NCI-H146 (cell line): Measurements from ENCODE around the gene TBKBP1.

Experiments used
- DNase-seq: peaks from one replicate; lab custom pipeline; 2025; lab: John Stamatoyannopoulos, UW

Gene TBKBP1

DNA sequence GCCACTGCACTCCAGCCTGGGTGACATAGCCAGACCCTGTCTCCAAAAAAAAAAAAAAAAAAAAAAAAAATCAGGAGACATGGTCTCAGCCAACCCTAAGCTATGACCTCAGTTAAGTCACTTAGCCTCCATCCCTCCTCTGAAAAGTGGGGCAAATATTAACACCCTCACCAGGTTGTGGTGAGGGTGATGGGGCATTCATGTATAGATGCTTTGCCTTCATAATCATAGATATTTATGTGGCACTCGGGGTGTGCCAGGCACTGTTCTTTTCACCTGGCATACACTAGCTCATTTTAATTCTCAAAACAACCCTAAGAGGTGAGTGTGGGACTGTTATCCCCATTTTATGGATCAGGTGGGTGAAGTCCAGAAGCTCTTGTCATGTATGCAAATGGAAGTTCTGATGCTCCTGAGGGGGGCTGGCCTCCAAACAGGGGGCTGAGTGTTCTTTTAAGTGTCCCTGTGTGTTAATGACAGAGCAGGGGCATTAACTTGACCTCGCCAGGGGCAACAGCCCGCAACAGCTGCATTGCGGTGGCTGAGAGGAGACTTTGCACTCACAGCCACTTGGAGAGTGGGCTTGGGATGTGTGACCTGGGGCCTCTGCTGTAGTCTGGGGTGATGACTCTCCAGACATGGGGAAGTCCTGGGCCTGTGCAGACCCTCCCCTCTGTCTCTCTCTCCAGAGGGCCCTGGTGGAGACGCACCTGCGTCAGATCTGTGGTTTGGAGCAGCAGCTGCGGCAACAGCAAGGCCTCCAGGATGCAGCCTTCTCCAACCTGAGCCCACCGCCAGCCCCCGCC lies 4.1 kb downstream of the TBKBP1 start:
- no peak for DNase-seq

DNA sequence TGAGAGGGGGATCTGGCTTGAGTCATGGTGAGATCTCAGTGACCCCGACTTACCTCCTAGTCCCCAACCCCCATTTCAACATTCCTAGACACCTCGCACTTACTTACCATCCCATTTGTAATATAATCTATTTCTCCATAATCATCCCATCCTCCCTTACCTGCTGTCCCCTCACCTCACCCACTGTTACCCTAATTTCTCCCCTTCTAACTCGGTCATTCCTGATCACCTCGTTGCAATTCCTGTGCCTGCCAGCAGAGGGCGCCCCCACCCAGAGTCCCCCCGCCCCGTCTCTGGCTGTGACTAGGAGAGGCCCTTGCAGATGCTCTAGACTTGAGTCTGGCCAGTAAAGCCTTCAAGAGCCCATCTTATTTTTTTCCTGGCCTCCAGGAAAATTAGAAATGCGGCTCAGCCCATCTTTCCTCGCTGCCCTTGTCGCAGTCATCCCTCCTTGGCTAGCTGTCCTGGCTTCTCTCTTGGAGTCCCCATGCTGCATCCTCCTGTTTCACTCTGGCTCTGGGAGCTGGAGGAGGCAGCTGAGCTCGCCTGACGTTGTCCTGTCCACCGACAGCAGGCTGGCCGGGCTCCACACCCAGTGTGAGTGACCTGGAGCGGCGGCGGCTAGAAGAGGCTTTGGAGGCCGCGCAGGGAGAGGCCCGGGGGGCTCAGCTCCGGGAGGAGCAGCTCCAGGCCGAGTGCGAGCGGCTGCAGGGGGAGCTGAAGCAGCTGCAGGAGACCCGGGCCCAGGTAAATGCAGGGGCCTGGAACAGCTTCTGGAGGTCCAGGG lies 5.0 kb downstream of the TBKBP1 start:
- DNase-seq, result peak; percentile 27

DNA sequence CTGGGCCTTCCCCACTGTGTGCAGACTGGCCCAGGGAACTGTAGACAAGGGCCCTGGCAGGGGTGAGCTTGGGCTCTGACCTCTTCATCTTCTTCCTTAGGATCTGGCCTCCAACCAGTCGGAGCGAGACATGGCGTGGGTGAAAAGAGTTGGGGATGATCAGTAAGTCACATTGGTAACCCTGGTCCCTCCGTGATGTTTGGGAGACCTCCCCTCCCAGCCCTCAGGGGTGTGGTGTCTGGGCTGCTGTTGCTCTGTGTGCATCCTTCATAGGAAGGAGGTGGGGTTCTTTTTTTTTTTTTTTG lies 5.5 kb downstream of the TBKBP1 start:
- DNase-seq, result no peak

DNA sequence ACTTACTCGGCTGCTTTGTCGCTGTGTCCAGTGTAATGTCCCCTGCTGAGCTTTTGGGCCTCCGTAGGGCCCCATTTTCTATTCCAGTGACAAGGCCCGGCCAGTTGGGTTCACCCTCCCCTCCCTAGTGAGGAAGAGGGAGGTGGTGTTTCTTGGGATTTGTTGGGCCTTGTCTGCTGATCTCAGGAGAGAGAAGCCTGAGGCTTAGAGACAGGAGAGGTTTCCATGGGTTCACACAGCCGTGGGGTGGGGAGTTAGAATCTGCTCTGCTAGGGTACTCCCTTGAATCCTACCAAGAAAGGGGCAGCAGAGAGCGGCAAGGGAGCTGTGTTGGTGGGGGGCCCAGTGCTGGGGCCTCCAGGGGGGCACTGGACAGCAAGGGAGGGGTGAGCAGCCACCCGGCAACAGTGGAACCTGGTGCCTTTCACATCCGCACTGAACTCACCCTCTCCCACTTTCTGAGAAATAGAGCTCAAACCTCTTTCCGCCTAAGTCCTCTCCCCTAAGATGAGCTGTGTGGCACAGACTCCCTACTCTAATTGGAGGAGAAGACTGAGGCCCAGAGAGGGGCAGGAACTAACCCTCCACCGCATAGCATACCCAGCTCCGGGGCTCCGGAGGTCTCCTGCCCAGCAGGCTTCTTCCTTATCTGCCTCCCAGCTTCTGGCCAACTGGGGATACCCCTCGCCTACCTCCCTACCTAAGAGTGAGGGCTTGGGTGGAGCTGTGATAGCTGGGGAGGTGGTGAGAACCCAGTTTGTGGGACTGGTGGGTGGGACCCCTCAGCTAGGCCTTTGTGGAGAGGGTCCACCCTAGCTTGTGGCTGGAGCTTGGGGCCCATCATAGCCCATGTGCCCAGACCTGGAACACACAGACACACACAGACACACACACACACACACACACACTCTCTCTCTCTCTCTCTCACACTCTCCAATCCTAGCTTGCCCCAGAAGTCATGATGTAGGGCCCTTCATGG lies 6.8 kb downstream of the TBKBP1 start:
- no peak for DNase-seq

DNA sequence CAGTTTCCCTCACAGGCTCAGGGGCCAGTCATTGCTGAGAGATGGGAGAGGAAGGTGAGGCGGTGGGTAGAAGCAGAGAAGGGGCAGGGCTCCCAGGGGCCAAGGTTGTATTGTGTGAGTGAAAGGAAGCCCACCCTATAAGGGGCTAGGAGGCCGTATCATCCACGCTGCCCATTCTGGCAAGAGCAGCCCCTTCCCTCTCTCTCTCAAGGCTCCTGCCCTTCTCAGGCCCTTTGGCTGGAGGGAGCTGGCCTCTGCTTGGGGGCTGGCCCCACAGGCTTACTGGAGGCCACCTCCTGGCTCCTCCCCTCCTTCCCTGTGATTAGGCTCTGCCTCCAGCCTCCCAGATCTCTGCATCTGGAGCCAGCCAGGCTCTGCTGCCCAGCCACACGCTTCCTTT lies 7.6 kb downstream of the TBKBP1 start:
- no peak for DNase-seq

DNA sequence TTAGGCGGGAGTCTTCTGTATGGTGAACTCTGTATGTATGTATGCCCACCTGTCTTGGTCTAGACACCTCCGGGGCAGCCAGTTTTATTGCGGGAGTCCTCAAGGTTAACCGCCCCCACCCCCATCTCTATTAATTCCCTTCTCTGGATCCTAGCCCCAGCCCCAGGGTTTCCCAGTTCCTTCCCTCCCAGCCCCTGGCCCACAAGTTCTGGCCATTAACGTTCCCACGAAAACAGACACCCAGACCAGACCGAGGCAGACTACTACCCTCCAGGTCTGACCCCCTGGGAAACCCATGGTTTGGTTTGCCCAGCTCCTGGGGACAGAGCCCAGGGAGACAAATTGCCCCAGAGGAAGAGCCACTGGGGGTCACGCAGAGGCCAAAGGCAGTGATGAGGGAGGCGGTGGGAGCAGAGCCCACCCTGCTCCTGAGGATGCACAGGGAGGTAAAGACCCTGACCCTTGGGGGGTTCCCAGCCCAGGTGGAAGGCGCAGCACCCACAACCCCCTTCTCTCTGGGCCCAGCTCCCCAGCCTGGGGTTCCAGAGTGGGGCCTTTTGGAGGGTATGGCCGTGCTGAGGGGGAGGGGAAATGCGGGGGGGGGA lies 8.5 kb downstream of the TBKBP1 start:
- no peak for DNase-seq

DNA sequence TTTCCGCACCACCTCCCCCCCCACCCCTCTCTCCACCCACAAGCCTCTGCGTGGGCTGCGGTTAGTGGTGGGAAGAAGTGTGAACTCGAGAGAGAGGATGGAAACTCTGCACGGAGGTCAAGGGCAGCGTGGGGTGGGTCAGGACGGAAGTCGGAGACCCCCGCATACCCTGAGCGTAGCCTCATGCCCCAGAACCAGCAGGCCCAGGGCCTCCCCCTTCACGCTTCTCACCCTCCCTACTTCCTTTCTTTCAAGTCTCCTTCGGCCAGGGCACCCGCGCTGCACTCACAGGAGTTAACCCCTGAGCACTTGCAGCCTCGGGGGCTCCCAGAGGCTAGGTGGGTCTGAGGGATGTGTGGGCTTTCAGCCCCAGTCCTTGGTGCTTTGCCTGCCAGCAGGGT lies 9.2 kb downstream of the TBKBP1 start:
- DNase-seq, result no peak

DNA sequence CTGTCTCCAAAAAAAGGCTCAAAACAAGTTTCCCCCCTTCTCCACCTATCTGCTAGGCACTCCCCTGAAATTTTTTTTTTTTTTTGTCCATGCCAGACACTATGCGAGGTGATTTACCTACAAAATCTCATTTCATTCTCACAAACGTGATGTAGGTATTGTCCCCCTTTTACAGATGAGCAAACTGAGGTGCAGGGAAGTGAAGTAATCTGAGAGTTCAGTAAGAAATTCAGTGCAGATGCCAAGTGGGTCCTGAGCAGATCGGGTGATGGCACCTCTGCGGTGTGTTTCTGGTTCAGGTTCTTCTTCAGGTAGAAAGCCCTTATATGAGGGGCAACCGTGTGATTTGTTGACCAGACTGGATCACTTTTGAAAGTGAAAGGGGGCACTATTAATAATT lies 9.7 kb downstream of the TBKBP1 start:
- DNase-seq, result no peak

DNA sequence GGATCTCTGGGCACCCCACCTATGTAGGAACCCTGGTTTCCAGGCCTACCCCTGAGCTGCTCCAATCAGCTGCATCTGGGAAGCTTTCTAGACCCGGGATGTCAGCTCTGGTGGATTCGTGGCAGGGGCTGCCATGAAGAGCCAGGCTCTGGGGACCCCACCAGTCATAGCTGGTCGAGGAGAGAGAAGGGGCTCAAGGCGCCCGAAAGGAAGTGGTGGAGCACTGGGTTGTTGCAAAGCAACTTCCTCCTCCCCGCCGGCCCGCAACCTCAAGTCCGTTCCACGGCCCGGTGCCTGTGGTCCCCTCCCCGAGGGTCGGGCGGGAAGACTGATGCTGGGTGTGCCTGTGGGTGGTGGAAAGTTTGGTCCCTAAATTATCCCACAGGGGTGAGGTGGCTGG lies 10.2 kb downstream of the TBKBP1 start:
- no peak for DNase-seq

DNA sequence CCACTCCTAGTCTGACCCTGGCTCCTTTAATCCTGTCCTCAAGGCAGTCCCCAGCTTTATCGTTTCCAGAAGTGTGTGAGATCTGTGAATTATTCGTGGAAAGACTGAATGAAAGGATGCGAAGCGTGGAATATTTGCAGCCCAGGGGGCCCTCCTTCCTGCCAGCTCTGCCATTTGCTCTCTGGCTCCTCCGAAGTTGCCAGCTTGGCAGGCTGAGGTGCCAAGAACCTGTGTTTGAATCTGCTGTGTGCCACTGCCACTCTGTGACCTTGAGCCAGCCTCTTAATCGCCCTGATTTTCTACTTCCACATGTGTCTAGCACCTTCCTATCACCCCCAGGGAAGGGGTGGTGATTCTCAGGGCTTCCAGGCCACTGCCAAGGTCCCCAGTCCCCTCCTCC lies 10.8 kb downstream of the TBKBP1 start:
- no peak for DNase-seq

DNA sequence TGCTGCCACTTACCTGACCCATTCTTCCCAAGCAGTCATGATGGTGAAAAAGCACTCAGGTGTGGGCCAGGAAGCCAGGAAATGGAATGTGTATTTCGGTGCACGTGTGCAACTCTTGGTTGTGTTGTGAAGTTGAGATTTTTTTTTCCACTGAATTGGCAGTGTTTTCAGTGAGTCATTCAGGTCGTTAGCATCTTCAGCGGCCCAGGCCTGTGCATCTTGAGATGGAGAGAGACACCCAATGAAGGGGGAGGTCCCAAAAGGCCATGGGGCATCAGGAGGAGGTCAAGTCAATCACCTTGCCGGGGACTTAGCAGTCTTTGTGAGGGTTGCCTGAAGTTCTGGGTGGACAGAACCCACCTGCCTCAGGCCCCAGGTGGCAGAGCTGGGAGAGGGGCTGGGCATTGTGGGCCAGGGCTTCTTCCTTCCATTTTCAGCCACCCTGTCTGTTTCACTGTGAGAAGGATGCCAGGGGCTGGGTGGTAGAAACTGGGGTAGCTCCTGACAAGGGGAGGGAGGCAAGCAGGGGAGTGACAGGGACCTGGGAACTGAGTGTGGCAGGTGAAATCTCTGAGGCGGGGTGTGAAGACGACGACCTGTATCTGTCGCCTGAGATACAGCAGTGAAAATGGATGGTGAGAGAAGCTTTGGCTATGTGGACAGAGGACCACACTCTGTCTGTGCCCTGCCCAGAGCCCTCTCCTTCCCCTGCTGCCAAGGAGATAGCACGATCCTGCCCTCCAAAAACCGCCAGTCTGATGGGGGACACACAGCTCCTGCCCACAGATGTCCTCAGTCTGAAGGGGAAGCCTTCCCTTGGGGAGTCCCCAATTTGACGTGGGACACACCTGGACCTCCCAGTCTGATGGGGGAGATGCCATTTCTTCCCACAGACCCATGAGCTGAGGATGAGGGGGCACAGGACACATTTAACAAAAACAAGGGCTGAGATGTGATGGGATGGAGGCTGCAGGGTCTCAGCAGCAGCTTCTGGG lies 11.9 kb downstream of the TBKBP1 start:
- no peak for DNase-seq

DNA sequence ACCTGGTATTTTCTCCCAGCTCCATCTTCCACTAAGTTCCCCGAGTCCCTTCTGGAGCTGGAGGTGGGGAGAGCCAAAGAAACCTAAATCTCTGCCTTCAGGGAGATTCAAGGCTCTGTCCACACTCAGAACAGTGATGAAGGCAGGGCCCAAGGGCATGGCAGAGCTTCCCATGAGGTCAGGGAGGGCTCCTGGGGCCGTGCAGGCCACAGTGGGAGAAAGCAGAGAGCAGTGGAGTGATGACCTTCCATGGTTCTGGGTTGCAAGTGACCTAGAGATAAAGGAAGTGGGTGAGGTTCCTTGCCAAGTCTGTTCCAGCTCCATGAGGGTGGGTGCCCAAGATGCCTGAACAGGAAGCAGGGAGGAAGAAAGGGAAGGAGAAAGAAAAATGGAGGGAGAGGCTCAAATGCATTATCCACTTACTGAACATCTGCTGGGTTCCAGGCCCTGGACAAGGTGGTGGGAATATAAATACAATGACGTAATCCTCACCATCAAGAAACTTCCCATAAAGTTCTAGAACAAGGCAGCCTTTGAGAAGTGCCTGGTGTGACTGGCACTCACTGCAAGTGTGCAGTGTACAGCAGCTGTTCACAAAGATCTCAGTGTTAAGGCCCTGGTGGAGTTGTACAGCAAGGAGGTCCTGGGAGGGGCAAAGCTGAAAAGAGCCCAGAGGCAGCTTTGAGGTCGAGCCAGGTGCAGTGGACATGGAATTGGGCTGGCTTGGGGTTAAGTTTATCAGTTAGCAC lies 13.3 kb downstream of the TBKBP1 start:
- no peak for DNase-seq

DNA sequence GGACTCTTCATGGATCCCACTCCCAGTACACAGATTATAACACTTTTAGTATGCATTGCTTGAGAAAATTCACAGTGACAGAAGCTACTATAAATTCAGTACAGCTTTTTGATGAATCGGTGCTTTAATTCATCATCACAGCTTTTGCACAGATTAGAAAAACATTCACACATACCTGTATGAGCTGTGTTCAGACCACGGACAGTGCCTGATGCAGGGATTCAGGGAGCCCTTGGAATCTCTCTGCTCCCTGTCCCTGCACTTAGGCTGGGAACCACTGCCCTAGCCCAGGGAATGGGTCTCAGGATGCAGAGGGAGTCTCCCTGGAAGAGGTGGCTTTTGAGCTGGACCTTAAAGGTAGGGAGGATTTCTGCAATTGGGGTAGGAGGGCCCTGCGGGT lies 13.9 kb downstream of the TBKBP1 start:
- no peak for DNase-seq

DNA sequence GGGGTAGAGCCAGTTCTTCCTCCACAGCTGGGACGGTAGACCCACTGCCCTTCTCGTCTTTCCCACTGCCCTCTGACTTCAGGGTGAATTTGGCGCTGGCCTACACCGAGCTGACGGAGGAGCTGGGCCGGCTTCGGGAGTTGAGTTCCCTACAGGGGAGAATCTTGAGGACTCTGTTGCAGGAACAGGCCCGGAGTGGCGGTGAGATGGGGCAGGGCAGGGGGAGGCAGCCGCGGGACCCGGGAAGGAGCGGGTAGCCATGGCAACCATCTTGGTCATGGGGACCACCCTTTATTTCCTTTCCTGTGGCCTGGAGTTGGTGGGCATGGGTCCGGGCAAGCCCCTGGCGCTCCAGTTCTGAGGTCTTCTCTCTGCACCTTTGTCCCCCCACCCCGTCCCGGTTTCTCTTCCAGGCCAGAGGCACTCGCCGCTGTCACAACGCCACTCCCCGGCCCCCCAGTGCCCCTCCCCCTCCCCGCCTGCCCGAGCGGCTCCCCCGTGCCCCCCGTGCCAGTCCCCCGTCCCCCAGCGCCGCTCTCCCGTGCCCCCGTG lies 14.4 kb downstream of the TBKBP1 start:
- no peak for DNase-seq

DNA sequence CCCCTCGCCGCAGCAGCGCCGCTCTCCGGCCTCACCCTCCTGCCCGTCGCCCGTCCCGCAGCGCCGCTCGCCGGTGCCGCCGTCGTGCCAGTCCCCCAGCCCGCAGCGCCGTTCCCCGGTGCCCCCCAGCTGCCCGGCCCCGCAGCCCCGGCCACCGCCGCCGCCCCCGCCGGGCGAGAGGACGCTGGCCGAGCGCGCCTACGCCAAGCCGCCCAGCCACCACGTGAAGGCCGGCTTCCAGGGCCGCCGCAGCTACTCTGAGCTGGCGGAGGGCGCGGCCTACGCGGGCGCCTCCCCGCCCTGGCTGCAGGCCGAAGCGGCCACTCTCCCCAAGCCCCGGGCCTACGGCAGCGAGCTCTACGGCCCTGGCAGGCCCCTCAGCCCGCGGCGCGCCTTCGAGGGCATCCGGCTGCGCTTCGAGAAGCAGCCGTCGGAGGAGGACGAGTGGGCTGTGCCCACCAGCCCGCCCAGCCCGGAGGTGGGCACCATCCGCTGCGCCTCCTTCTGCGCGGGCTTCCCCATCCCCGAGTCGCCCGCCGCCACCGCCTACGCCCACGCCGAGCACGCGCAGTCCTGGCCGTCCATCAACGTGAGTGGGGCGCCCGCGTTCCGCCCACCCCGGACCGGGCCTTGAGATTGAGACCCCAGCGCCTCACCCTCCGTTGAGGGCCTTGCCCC lies 15.0 kb downstream of the TBKBP1 start:
- no peak for DNase-seq

DNA sequence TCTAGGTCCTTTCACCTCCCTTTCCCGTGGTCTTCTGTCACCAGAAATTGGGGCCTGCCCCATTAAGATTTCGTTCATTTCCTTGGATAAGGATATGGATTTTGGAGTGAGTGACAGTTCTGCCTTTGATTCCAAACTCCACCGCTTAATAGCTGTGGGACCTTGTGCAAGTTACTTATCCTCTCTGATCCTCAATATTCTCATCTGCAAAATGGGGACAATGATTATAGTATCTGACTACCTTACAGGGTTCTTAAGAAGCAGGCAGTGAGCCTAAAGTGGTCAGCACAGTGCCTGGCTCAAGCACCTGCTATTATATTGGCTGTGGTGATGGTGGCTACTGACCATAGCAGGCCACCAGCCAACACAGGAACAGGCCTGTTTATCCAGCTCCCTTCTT lies 15.6 kb downstream of the TBKBP1 start:
- DNase-seq, result no peak

DNA sequence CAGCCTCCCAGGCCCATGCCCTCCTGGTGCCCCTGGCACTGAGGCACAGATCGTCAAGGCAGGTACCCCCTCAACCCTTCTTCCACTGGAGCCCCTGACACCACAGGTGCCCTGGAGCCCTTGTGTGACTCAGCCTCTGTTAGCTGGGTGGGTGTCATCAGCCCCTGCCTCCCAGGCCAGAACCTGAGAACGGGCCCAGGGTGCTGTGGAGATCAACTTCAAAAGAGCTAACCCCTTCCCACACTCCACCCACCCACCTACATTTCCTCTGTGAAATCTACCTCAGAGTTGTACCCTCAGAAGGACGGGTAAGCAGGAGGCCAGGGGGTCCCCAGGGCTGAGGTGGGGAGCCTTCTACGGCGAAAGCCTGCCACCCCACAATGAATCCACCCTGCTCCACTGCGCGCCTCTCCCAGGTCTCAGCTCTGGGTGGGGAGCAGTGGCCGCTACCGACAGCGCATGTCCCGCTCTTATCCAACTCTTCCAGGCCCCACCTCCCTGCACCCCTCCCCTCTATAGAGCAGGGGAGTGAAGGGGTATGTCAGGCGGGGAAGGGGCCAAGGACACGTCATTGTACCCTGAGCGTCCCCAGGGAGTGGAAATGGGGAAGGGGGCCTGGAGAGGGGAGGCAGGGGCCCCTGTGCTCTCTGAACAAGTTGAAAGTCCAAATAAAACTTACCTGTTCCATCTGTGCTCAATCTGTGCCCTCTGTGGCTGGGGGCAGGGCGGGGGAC lies 17.6 kb downstream of the TBKBP1 start:
- DNase-seq, result no peak

DNA sequence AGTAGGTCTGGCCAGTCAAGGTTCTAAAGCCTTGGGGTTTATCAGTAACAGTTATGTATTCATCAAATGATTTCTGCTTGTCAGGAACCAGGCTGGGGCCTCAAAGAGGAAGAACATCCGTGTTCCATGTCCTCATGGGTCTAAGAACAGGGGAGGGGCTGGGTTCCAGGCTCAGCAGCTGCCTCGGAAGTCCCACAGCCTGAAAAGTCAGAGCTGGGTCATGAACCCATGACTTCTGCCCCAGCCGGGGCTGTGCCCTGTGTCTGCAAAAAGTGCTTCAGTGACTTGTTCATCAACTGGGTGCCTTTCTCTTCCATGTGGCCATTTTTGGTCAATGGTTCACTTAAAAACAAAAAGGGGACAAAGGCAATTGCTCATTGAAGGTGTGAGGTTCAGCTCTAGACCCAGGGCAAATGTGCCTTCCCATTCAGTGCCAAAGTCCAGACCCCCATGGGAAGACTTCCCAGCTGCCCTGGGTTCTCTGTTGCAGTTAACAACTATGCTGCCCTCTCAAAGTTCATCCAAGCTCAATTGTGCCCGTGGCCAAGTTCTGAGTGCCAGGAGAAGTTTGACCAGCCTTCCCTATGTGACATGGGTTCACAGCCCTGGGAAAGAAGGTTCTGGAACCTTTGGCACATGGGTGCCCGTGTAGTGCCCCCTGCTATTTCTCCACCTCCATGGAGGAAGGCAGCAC lies 18.5 kb downstream of the TBKBP1 start:
- no peak for DNase-seq
